Left renal cortex interstitium (tissue), 4 donors: ENCODE measurements around the gene KCNIP4. TPM values are rescaled to one million over a fixed set of nuclear protein-coding genes. Genes with fewer than 3 reads are reported as not detected.
"Not testable (repeated sequence)": the region's sequence is repeated elsewhere in the genome, so short reads cannot be mapped to it uniquely, and the experiment has no call there.

Source experiments
- DNase-seq, 4 donors: peaks; one replicate each; pipeline ENCODE4 v3.0.0-alpha.2; 2013; ENCODE audit warnings: low read depth in 4 of 4, low spot score in 2 of 4, missing footprints in 1 of 4
- polyA plus RNA-seq, 4 donors: library from polyadenylated mRNA; unstranded; fragments of 120-200 nt; gene quantifications; one replicate each; pipeline ENCODE4 v1.2.1, GENCODE V29; 2013; ENCODE audit not compliant: insufficient read length in 4 of 4

The KCNIP4 gene
- 10 to 100 TPM; 12.3 to 15.6 (median 13.9) TPM for polyA plus RNA-seq

- DNase-seq, result no peak
Measured at GRCh38 chr4:21948347-21949072, at the start of gene KCNIP4. Gene KCNIP4, minus strand, starts transcription at chr4:21948772.

- DNase-seq, result not testable (repeated sequence)
Measured at GRCh38 chr4:21996618-21997017, 48.0 kb upstream of the KCNIP4 start.

- DNase-seq, result no peak
Measured at GRCh38 chr4:21992330-21992729, 43.8 kb upstream of the KCNIP4 start.

- no peak for DNase-seq
Measured at GRCh38 chr4:21991562-21991961, 43.0 kb upstream of the KCNIP4 start.

GRCh38 chr4:21991050-21991449 is 42.5 kb upstream of the KCNIP4 start:
- no peak for DNase-seq

GRCh38 chr4:21989351-21989750 is 40.8 kb upstream of the KCNIP4 start:
- no peak for DNase-seq

- DNase-seq, result no peak
Measured at GRCh38 chr4:21986307-21986706, 37.7 kb upstream of the KCNIP4 start.

- DNase-seq, result no peak
Measured at GRCh38 chr4:21982087-21982486, 33.5 kb upstream of the KCNIP4 start.

- DNase-seq, result no peak
Measured at GRCh38 chr4:21979196-21979595, 30.6 kb upstream of the KCNIP4 start.

- no peak for DNase-seq
Measured at GRCh38 chr4:21976166-21976565, 27.6 kb upstream of the KCNIP4 start.

GRCh38 chr4:21973850-21974249 is 25.3 kb upstream of the KCNIP4 start:
- DNase-seq, result no peak

- no peak for DNase-seq
Measured at GRCh38 chr4:21964762-21965319, 16.3 kb upstream of the KCNIP4 start.

GRCh38 chr4:21962691-21963090 is 14.1 kb upstream of the KCNIP4 start:
- no peak for DNase-seq

GRCh38 chr4:21960793-21961192 is 12.2 kb upstream of the KCNIP4 start:
- no peak for DNase-seq

GRCh38 chr4:21954916-21955315 is 6.3 kb upstream of the KCNIP4 start:
- no peak for DNase-seq

- no peak for DNase-seq
Measured at GRCh38 chr4:21953653-21954052, 5.1 kb upstream of the KCNIP4 start.

- DNase-seq, result no peak
Measured at GRCh38 chr4:21952549-21952948, 4.0 kb upstream of the KCNIP4 start.

- DNase-seq, result no peak
Measured at GRCh38 chr4:21949073-21949457, 493 bp upstream of the KCNIP4 start.

- DNase-seq, result no peak
Measured at GRCh38 chr4:21947791-21948346, 703 bp downstream of the KCNIP4 start.

GRCh38 chr4:21946858-21947257 is 1.7 kb downstream of the KCNIP4 start:
- DNase-seq, result no peak

GRCh38 chr4:21921526-21922180 is 26.9 kb downstream of the KCNIP4 start:
- no peak for DNase-seq

GRCh38 chr4:21915761-21916160 is 32.8 kb downstream of the KCNIP4 start:
- DNase-seq, result no peak
